ENCODE data around the gene NTRK3.

DNA sequence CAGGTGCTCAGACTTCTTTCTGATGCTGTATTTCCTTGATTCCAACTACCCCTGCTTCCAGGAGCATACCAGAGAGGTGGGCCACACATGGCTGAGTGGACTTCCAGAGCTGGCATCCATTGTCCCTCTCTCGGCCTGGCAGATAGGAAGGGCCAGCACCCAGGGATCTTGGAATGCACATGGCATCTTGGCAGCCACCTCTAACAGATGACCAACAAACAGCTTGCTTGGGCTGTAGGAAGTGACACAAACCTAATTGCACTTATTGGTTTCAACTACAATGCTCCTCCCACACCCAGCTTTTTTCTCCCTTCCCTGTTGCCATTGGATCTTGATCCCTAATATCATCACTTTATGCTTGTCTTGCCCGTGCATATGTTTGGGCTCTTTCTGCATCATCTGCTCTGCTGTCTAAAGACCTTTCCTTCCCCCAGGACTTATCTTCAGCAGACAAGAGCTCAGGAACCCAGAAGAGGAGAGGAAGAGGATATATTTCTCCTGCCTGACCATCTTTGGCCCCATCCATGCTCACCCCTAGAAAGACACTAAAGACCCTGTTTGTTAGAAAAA is 294.6 kb downstream of the NTRK3 start:
- TF ChIP-seq, protein P1, sequence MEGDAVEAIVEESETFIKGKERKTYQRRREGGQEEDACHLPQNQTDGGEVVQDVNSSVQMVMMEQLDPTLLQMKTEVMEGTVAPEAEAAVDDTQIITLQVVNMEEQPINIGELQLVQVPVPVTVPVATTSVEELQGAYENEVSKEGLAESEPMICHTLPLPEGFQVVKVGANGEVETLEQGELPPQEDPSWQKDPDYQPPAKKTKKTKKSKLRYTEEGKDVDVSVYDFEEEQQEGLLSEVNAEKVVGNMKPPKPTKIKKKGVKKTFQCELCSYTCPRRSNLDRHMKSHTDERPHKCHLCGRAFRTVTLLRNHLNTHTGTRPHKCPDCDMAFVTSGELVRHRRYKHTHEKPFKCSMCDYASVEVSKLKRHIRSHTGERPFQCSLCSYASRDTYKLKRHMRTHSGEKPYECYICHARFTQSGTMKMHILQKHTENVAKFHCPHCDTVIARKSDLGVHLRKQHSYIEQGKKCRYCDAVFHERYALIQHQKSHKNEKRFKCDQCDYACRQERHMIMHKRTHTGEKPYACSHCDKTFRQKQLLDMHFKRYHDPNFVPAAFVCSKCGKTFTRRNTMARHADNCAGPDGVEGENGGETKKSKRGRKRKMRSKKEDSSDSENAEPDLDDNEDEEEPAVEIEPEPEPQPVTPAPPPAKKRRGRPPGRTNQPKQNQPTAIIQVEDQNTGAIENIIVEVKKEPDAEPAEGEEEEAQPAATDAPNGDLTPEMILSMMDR (IDR thresholded peaks at IDR 0.05): no peak
- TF ChIP-seq POLR2A (IDR thresholded peaks at IDR 0.05): no peak
